ENCODE data around the gene TDRD12.

TDRD12 gene

DNA sequence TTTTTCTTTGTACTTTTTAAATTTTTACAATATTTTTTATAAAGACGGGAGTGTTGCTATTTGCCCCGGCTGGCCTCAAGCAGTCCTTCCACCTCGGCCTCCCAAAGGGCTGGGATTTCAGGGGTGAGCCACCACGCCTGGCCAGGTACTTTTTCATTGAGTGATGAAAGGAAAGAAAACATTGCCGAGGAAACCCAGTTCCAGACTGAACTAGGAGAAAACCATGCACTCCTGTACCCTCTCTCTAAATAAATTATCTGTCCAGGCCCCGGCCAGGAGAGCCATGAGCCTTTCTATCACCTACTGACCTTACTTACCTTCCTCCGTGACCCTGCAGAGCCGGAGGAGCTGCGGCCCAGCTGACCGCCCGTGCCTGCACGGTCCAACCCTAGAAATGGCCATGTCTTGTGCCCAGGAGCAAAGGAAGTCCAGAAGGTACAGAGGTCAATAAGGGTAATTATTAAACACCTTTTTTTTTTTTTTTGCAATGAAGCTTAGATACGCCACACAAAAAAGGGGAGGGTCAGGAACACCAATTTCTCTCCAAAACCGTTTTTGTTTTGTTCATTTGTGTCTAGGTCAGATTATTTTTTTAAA is 149.9 kb downstream of the TDRD12 start, which contains the start of gene SLC7A9:
TSS of gene SLC7A9 (minus strand) at position 399 of the 597 bp plus-strand sequence. CDS start 1,233 bp downstream, outside the sequence.
- no peak for DNase-seq (ENCODE audit: low spot score)

DNA sequence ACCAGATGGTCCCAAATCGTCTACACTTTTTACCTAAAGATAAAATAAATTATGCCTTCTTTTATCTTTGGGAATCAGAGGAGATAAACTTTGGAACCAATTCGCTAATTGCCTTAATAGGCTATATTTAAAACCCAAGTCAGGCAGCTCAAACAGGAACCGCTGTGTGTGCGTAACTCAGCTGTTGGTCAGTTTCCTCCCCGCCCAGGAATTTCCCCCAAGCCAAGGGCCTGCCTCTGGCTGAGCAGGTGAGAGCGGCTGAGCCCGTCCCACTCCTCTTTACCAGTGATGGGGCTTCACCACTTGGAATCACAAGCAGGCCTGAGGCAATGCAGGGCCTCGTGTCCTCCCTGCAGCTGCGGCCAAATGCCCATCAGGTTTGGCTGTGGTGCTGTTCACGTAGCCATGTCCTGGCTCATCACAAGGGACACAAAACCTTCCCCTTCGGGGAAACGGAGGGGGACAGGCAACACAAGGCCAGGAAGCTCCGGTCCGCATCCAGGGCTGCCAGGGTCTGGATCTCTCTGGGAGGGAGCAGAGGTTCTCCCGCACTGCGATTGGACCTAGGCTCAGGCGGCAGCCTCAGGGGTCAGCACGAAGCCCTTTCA is 150.5 kb downstream of the TDRD12 start:
- no peak for DNase-seq (ENCODE audit: low spot score)

DNA sequence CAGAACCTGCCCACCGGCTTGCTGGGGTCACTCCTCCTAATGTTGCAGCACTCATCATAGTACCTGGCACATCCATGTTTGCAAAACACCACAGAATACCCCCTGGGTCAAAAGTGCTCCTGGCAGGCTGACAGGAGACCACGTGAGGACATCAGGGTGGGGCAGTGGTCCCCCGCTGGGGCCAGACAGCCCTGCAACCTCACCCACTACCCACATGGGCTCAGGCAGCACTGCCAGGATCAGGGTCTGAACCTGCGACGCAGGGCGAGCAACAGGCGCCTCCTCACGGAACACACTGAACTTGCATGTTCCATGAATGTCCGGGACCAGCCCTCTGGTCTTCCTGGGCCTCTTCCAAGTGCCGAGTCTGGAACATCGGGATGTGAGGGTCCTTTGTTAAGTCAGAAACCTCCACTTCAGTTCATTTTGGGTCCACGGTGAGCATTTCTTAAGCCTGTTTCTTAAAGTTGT is 151.4 kb downstream of the TDRD12 start:
- no peak for DNase-seq (ENCODE audit: low spot score)

DNA sequence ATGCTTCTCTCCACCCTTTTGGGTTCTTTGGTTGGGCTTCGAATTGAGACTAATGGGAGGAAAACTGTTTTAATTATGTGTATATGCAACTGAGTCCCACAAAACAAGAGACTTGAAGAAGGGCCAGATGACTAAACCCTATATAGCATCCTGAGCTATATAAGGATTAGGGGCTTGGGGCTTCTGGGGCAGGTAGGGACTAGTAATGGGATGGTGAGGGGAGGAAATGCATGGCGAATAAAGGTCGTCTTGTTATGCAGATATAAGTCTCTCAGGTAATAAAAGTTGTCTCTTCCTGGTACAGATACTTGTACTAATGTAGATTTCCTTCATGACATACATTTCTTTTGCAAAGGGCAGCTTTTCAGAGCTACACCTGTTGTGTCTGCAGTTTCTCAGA is 152.8 kb downstream of the TDRD12 start:
- no peak for DNase-seq (ENCODE audit: low spot score)

DNA sequence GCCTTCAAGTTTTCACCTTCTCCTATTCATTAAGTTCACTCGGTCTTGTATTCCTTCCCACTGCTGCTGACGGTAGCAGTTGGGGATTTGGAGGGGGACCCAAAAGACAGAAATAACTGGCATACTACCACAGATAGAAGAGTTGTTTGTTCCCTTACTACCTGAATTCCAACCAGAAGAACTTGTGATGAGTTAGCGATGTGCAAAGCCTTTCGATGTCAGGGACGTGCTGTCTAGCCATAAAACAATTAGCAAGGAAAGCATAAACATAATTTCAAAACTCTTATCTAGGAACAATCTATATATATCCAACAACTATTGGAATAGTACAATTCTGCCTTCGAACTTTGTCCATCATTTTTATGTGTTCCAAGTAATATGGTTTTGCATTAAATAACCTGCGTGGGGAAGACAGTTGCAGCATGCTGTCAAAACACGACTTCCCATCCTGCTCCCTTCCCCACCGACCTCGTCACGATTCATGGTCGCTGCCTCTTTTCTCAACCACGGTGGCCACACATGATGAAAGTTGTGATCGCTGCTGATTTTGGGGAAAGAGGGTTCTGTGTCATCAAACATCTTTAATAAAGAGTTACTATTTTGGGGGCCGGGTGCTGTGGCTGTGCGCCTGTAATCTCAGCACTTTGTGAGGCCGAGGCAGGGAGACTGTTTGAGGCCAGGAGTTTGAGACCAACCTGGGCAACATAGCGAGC is 153.8 kb downstream of the TDRD12 start:
- DNase-seq (ENCODE audit: low spot score) = no peak

DNA sequence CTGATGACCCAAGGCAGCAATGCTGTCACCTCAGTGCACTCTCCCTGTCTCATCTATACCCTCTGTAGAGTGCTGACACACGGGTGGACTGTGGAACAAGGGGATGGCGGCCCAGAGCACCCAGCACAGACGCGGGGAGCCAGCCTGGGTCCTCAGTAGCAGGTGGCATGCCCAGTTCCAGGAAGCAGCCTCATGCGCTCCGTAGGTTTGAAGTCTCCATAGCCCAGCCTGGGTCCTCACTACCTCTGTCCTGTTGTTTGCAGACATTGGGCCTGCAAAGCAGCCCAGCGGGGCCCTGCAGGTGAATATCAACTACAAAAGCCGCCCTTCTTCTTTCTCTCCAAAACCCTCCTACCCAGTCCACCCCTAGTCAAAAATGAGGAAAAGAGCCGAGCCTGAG is 155.0 kb downstream of the TDRD12 start:
- no peak for DNase-seq (ENCODE audit: low spot score)

DNA sequence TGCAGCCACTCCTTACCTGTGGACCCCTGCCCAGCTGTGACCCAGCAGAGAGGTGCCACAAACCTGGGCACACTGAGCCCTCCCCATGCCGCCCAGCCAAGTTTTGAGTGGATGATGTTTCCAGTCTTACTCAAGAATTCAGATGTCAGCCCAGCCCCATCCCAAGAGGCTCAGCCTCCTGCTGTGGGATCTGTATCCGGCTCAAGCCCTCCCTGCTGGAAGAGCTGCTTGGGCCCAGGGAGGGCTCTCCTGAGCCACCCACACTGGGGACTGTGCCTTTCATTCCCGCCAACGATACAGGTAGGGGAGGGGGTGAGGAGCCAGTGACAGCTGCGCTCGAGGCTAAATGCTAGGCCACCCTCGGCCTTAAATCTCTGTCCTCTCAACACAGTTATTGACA is 155.9 kb downstream of the TDRD12 start:
- no peak for DNase-seq (ENCODE audit: low spot score)

DNA sequence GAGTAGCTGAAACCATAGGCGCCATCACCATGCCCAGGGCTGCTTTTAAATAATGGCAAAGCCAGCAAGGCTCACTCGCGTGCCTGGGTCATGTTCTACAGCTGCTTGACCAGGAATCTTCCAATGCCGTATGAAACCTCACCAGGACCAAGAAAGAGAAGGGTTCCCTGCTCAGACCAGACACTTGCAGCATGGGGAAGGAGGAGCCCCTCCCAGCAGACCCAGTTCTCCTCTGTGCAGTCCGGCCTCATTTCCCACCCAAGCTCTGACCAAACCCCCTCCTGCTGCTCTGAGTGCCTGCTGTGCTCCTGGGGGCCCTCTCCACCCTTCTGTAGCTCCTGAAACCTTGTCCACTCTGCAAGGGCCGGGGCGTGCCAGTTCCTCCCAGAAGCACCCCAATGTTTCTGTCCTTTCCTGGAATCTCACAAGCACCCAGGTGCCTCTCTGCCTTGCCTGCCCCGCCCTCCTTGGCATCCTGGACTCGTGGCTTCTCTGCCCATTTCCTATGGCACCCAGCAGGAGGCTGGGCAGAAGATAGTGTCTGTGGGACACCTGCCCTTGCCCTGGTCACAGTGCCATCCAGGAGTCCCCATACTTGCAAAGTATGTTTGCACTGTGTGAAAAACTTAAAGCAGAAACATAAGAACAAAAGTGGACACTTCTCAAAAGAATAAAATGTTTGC is 156.8 kb downstream of the TDRD12 start:
- no peak for DNase-seq (ENCODE audit: low spot score)

DNA sequence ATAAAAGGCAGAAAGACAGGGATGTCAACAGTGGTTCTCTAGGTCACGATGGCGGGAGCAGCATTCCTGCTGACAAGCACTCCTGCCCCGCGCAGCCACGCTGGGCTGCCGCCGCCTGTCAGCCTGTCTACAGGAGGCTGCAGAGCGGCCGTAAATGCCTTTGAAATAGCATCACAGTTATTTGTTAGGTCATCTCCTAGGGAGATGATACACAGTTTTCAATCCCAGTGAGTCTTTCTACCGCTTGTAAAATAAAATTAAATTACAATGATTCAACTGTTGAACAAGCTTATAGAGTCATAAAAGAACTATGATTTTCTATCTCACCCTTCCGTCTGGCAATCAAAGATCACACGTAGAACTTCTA is 157.3 kb downstream of the TDRD12 start:
- DNase-seq (ENCODE audit: low spot score) = no peak
